GM10847 (cell line): Measurements from ENCODE around the gene ABAT.

Source experiments
- POLR2A ChIP-seq: IDR thresholded peaks from 2 replicates; pipeline ENCODE4 v1.6.1; 2011; ENCODE audit not compliant: insufficient read length; ENCODE audit errors: extremely low read depth

ABAT gene

DNA sequence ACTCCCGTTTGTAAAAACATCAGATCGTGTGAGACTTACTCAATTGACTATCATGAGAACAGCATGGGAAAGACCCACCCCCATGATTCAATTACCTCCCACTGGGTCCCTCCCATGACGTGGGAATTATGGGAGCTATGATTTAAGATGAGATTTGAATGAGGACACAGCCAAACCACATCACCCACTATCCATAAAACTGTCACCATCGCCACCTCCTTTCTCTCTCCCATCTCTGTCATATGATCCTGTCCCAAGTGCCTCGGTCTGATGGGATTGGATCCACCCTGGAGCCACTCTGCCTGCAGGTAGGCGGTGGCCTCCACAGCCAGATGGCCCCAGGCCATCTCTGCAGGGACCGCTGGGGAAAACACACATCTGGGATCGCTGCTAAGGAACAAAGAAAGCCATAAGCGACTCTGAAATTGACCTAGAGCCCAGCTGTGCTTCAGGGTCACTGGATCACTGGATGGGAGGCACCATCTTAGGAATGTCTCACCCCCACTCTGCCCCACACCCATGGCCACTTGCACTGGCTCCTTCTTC lies 61.8 kb downstream of the ABAT start:
- no peak for TF ChIP-seq POLR2A

DNA sequence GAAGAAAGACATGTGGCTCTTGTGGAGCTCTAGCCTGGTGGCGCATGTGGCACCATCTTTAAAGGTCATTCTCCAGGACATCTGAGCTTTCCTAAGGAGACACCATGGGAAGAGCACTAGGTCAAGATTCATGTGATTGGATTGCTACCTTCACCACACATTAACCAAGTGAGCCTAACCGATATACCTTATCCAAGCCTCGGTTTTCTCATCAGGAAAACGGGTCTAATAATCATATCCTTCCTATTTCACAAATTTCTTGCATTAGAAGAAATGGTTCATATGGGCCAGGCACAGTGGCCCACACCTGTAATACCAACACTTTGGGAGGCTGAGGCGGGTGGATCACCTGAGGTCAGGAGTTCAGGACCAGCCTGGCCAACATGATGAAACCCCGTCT lies 64.7 kb downstream of the ABAT start:
- no peak for TF ChIP-seq POLR2A

DNA sequence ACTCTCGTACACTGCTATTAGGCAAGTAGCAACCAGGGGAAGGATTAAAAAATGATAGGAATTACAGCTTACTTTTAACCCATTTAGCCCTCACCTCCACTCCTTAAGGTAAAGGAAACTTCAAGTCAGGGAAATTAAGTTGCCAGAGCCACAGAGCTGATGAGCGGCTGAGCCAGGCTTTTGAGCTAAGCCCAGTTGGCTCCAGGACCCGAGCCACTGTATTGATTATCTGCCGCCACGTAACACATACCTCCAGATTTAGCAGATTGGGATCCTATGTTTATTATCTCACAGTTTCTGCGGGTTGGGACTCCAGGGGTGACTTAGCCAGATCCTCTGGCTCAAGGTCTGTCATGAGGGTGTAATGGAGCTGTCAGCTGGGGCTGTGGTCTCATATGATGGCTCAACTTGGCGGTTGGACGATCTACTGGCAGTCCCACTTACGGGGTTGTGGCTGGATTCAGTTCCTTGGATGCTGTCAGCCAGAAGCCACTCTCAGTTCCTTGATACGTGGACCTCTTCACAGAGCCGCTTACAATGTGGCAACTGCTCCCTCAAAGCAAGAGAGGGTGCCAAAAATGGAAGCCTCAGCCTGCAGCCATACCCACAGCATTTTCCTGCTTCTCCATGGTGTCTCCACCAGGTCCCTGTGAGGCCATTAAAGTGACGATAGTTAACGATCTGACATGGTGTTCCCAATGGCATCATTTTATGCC lies 65.7 kb downstream of the ABAT start:
- no peak for TF ChIP-seq POLR2A

DNA sequence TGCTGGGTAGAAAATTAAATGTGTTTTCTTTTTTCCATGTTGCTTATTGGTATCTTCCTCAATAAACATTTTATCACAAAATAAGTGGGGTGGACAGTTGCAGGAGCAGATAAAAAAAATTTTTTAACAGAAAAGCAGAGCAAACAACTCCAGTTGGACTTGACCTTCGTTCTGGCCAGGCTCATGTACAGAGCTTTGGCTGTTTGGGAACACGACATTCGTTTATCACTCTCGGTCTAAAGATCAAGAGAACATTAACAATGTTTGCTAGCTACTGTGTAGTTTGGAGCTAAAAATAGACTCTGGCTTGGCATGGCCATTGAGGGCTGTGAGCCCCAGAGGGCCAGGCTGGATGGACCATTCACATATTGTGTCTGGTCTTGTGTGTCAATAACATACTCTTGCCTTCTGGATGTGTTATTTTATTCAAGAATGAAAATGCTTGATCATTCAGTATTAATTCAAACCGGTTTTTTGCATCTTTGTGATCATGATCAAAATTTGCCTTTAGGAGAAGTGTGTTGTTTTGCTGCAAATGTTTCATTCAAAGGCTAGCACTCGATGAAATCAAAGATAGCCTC lies 66.4 kb downstream of the ABAT start:
- TF ChIP-seq POLR2A = no peak

DNA sequence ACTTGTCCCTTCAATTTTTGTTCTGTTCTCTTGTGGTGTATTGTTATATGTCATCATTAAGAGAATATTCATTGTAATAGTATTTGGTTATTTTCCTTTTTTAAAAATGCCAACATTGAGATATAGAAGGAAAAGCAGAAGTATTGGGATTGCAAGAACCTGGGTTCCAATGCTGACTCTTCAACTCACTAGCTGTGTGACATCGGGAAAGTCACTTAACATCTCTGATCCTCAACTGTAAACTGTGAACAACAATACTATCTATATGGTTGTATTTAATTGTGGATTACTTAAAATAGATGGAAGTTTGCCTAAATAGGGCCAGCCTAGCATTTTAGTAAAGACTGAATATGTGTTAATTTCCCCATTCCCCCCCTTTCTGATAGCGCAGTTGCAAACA lies 67.2 kb downstream of the ABAT start:
- TF ChIP-seq POLR2A = no peak

DNA sequence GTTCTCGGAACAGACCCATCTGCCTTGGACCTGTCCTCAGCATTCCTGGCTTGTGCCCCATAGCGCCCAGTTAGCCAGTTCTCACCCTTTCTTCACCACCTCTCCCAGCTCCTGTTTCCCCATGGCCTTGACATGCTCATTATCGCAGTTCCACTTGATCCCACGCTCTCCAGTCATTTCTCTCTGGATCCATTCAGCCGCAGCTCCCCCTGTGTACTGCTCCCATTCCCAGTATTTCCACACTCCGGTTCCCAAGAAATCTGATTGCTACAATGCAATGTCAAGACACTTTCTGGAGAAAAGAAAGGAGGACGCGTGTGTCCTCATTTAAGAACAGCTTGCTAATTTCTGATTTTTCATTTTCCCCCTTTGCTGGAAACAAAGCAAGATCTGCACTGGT lies 67.7 kb downstream of the ABAT start:
- no peak for TF ChIP-seq POLR2A

DNA sequence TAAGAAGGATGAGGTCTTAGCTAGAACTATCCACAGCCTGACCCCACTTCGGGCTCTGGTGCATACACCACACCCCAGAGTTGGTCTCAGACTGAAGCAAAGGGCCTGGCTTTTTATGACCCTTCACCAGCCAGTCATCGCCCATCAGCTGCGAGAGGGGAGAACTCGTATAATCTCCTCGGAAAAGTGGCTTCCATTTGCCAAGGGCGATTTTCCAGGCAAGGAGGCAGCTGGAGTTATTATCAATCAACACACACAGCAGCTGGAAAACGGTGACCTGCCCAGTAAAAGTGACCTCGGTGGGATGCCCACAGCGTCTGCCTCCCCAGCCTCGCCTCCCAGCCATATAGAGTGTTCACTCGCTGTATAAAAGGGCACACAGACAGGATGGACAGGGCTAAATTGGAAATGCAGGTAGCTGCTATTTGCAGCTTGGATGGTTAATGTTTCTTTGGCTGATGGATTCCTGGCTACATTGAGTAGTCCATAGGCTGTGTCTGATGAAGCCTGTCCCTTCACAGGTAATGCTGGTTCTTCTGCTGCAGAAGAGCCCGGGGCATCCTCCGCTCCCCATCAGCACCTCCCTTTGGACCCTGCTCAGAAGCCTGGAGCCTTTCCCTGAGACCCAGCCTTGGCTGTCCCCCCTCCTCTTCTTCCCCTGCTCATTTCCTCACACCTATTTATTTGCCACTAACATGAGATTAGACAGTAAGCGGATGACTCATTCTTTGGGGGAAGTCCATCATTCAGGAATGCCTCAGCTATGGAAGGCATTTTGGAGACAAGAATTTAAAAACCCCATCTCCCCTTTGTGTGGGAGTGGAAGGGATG lies 77.3 kb downstream of the ABAT start:
- TF ChIP-seq POLR2A = no peak

DNA sequence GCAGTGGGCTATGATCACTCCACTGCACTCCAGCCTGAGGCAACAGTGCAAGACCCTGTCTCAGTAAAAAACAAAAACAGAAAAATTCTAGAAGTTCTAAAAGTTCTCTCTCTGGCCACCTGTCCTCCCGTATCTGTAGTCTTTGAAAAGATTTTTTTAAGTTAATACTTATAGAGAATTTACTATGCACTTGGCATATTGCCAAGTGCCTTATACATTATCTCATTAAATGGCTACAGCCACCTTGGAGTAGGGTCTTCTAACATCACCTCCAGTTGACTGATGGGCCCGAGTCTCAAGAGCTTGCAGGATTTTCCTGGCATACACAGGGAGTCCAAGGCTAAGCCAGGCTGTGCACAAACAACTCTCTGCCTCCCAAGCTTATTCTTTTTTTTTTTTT lies 78.3 kb downstream of the ABAT start:
- no peak for TF ChIP-seq POLR2A

DNA sequence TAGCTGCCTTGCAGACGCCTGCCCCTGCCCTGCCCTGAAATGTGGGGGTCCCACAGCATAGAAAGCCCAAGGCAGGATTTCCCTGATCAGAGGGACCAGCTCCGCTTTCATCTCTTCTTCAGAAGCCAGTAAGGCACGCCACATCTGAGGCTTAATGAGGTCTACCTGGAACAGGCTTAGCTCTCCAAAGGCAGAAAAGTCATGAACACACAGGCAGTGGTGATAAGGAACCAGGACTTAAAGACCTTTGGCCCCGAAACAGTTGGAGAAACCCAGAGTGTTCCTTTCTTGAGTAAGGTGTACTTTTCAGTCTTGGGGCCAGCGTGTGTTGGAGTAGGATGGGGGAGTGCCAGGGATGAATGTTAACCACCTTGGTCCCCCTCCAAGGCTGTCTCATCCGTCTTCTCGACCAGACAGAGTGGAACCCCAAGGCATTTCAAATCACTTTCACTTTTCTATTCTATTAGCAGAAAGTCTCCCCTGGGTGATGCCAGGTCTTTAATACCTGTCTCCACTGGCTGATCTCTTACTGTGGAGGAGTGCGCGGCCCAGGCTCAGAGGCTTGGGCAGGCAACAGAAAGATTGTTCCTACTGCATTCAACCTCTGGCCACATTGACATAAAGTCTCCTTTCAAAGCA lies 79.1 kb downstream of the ABAT start:
- no peak for TF ChIP-seq POLR2A

DNA sequence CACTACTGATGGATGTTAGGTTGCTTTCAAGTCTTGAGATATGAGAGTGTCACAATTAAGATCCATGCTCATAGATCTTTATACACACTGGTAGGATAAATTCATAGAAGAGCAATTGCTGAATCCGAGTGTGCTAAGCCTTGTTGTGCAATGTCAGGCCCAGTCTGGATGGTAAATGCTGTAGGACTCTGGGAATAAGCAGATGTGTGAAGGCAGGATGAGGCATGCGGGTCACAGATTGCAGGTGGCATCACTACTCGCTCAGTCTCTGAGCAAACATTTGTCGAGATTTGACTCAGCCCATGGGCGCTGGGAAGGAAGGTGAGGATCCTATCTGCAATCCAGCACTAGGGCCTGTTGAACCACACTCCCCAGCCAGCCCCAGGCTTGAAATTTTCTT lies 82.3 kb downstream of the ABAT start:
- TF ChIP-seq POLR2A = no peak

DNA sequence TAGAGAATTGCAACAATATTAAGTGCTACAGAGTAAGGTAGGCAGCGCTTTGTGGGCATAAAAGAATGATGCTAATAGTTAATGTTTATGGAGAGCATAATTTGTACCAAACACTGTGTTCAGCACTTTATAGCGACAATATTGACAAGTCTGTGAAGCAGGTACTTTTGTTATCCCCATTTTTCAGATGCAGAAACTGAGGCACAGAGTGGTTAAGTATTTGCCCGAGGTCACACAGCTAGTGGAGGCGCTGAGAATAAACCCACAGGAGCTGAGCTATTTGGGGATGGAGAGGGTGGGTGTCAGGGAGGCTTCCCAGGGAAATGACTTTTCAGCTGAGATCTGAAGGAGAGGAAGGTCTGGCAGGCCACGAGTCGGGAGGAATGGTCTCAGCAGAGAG lies 83.6 kb downstream of the ABAT start:
- no peak for TF ChIP-seq POLR2A

DNA sequence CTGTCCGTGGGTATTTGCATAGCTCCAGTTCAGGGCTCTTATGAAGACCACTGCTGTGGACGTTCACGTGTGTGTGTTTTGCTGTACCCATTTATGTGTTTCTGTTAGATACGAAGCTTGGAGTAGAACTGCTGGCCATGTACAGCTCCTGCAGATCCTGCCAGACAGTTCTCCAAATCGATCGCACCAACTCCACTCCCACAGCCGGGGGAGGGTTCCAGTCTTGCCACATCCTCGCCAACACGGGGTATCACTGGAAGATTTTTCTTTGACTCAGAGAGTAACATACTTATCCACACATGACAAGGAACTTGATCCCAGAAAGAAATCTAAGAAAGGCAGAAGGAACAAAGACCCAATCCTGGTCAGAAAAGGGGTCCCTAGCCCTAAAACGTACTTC lies 85.6 kb downstream of the ABAT start:
- TF ChIP-seq POLR2A = no peak

DNA sequence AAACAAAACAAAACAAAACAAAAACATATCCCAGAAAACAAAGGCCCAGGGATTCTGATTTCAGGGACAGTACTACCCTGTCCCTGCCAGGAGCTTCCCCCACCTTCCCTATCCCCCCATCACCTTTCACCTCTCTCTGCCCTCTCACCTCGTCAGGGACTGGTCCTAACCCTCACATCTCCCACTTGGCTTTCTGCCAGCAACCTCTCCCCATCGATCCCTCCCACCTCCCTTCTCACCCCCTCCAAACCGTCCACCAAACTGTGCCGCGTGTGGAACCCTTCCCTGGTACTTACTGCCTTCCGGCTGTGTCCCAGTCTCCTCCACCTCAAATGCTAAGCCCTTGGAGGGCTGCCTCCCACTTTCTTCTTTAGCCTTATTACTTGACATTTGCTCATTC lies 86.7 kb downstream of the ABAT start:
- no peak for TF ChIP-seq POLR2A

DNA sequence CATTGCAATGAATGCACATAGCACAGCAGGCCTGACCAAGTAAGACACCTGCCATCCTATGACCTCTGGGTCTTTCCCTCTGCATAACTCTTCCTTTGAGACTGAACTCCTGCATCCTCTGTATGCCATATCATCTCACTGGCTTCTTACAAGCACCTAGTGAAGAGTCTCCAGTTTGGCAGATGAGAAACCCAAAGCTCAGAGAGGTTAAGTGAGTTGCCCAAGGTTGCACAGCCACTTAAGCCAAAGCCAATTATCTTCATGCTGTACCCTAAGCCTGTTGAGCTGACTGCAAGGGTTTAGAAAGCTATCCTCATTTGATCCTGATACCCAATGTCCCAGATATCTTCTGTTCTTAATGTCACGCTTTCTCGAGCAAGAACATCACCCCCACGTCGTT lies 87.8 kb downstream of the ABAT start:
- no peak for TF ChIP-seq POLR2A

DNA sequence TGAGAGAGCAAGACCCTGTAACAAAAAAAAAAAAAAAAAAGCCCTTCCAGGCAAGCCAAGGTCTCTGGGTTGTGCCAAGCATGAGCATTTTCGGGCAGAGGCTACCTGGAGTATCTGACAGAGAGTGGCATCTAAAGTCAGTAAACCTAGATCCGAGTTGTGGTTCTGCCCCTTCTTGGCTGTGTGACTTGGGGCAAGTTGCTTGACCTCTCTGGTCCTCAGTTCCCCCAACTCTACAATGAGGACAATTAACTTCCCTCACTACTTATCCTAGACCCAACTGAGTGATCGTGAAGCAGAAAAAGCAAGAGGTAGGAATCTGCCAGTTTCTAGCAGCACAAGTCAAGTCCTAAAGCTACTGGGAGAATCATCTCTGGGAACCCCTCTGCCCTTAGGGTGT lies 88.7 kb downstream of the ABAT start:
- no peak for TF ChIP-seq POLR2A
